GM23338 (cell line): Measurements from ENCODE around the gene PRMT7. TPM values are rescaled to one million over a fixed set of nuclear protein-coding genes. Genes with fewer than 3 reads are reported as not detected.

ENCODE experiments used
- ATAC-seq: fragments of 200-7000 bp; cut with Tn5 transposase; 3 replicates; pipeline ENCODE4 v1.9.1; 2020
- DNase-seq: peaks from one replicate; pipeline ENCODE4 v3.0.0-alpha.2; 2015; ENCODE audit warnings: low spot score
- H2AFZ ChIP-seq: fragments of 200-600 bp; sonication (generic); 2 replicates; pipeline ENCODE4 v1.8.0; 2016; ENCODE audit warnings: antibody characterized with exemption, mild to moderate bottlenecking, moderate library complexity
- H3F3A ChIP-seq: fragments of 200-600 bp; sonication (generic); replicated peaks from 2 replicates; pipeline ENCODE4 v1.8.0; 2017; ENCODE audit warnings: antibody characterized with exemption, mixed run types, low read depth
- H3K27ac ChIP-seq: fragments of 200-600 bp; sonication (generic); 2 replicates; pipeline ENCODE4 v1.6.1; 2016; ENCODE audit warnings: low read depth
- H3K27me3 ChIP-seq: fragments of 200-600 bp; sonication (generic); 2 replicates; pipeline ENCODE4 v1.8.0; 2016; ENCODE audit warnings: mild to moderate bottlenecking, mixed run types, moderate library complexity; ENCODE audit not compliant: insufficient read depth
- H3K36me3 ChIP-seq: fragments of 200-600 bp; sonication (generic); 2 replicates; pipeline ENCODE4 v1.8.0; 2016; ENCODE audit warnings: mild to moderate bottlenecking; ENCODE audit not compliant: insufficient read depth
- H3K4me1 ChIP-seq: fragments of 200-600 bp; sonication (generic); 2 replicates; pipeline ENCODE4 v1.8.0; 2016; ENCODE audit warnings: mild to moderate bottlenecking, moderate library complexity; ENCODE audit not compliant: insufficient read depth
- H3K4me2 ChIP-seq: fragments of 200-600 bp; sonication (generic); 2 replicates; pipeline ENCODE4 v1.7.1; 2017; ENCODE audit warnings: mixed run types
- H3K4me3 ChIP-seq: fragments of 200-600 bp; sonication (generic); 2 replicates; pipeline ENCODE4 v1.6.1; 2016; ENCODE audit warnings: mixed run types
- H3K79me2 ChIP-seq: fragments of 200-600 bp; sonication (generic); replicated peaks from 2 replicates; pipeline ENCODE4 v1.8.0; 2017; ENCODE audit warnings: mild to moderate bottlenecking; ENCODE audit not compliant: insufficient read depth
- H3K9me2 ChIP-seq: fragments of 200-600 bp; sonication (generic); 2 replicates; pipeline ENCODE4 v1.8.0; 2017; ENCODE audit not compliant: insufficient read depth
- H4K20me1 ChIP-seq: fragments of 200-600 bp; sonication (generic); replicated peaks from 2 replicates; pipeline ENCODE4 v1.8.0; 2017; ENCODE audit warnings: mild to moderate bottlenecking; ENCODE audit not compliant: insufficient read depth
- H3K27ac Mint-ChIP-seq: 2 replicates; pipeline ENCODE4 v1.8.0; 2020; ENCODE audit warnings: inconsistent platforms, mild to moderate bottlenecking, moderate library complexity, mixed read lengths
- H3K27me3 Mint-ChIP-seq: 3 replicates; pipeline ENCODE4 v1.8.0; 2022; ENCODE audit warnings: low read depth, mild to moderate bottlenecking, moderate library complexity, mixed read lengths, inconsistent platforms; ENCODE audit not compliant: insufficient read depth, poor library complexity
- H3K36me3 Mint-ChIP-seq: 3 replicates; pipeline ENCODE4 v1.8.0; 2021; ENCODE audit warnings: low read depth, mild to moderate bottlenecking, inconsistent platforms, moderate library complexity, mixed read lengths
- H3K4me1 Mint-ChIP-seq: 3 replicates; pipeline ENCODE4 v1.8.0; 2020; ENCODE audit warnings: mild to moderate bottlenecking, inconsistent platforms, mixed read lengths
- H3K4me3 Mint-ChIP-seq: 3 replicates; pipeline ENCODE4 v1.8.0; 2021; ENCODE audit warnings: moderate library complexity, mild to moderate bottlenecking, inconsistent platforms, mixed read lengths
- H3K9me3 Mint-ChIP-seq: 3 replicates; pipeline ENCODE4 v1.8.0; 2020; ENCODE audit warnings: moderate library complexity, mild to moderate bottlenecking, inconsistent platforms, mixed read lengths
- CREB1 ChIP-seq: fragments of 250-450 bp; sonication (Bioruptor Pico); IDR thresholded peaks from 2 replicates; pipeline ENCODE4 v1.5.0; 2020; ENCODE audit warnings: low read depth, mild to moderate bottlenecking, moderate library complexity
- CTCF ChIP-seq, 2 experiments: fragments of 200-600 bp in 1 of 2; sonication (generic) in 1 of 2; conservative IDR thresholded peaks; 2 replicates each; pipeline versions ENCODE4 v1.5.1 to v1.6.1; 2016 to 2017; ENCODE audit warnings: antibody characterized with exemption in 2 of 2, low read depth in 2 of 2, mild to moderate bottlenecking in 2 of 2, moderate library complexity in 1 of 2
- EZH2 ChIP-seq: fragments of 200-600 bp; sonication (generic); IDR thresholded peaks from one replicate; pipeline ENCODE4 v1.8.0; 2017; ENCODE audit warnings: antibody characterized with exemption, mild to moderate bottlenecking, low read depth; ENCODE audit not compliant: unreplicated experiment
- NANOG ChIP-seq: IDR thresholded peaks from 2 replicates; pipeline ENCODE4 v1.6.1; 2016; ENCODE audit warnings: antibody characterized with exemption, borderline replicate concordance
- POLR2AphosphoS5 ChIP-seq: IDR thresholded peaks from 2 replicates; pipeline ENCODE4 v1.6.1; 2016; ENCODE audit warnings: antibody characterized with exemption, low read depth
- STAT1 ChIP-seq: IDR thresholded peaks from one replicate; pipeline ENCODE4 v1.6.1; 2016; ENCODE audit warnings: antibody characterized with exemption; ENCODE audit not compliant: unreplicated experiment
- ZNF331 ChIP-seq: fragments of 250-450 bp; sonication (Bioruptor Pico); IDR thresholded peaks from 2 replicates; pipeline ENCODE4 v1.5.0; 2020; ENCODE audit warnings: low read depth, mild to moderate bottlenecking, moderate library complexity
- ZNF462 ChIP-seq: fragments of 250-450 bp; sonication (Bioruptor Pico); IDR thresholded peaks from 2 replicates; pipeline ENCODE4 v1.5.0; 2020; ENCODE audit warnings: mild to moderate bottlenecking, moderate library complexity
- polyA plus RNA-seq: library from polyadenylated mRNA; unstranded; fragments of >200 nt; fragmentation: Nextera tagmentation; extraction: Ambion mirVana; gene quantifications from 2 replicates; pipeline ENCODE4 v1.2.1, GENCODE V29; 2016
- total RNA-seq: library from RNA; depleted of rRNA; stranded (reverse); fragments of >200 nt; shearing (Covaris generic); gene quantifications from 2 replicates; pipeline ENCODE4 v1.2.3, GENCODE V29; 2014

Gene PRMT7
- total and polyA plus RNA-seq, 2 experiments from 2014 or later: 20.2 to 65.3 TPM

DNA sequence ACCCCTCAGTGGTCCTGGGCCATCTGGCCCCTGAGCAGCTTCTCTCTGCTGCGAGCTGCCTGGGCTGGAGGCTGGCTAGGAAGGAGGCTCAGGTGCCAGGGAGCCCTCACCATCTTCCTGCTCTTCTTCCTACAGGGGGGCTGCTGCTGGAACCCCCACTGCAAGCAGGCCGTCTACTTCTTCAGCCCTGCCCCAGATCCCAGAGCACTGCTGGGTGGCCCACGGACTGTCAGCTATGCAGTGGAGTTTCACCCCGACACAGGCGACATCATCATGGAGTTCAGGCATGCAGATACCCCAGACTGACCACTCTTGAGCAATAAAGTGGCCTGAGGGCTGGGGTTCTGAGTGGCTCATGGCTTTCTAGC lies 46.1 kb downstream of the PRMT7 start (continued):
- no peak for TF ChIP-seq ZNF462 (CRISPR knock-in tag)
- no peak for TF ChIP-seq CTCF (conservative IDR thresholded peaks at IDR 0.05; ENCODE audit: low read depth in 2 of 2)

DNA sequence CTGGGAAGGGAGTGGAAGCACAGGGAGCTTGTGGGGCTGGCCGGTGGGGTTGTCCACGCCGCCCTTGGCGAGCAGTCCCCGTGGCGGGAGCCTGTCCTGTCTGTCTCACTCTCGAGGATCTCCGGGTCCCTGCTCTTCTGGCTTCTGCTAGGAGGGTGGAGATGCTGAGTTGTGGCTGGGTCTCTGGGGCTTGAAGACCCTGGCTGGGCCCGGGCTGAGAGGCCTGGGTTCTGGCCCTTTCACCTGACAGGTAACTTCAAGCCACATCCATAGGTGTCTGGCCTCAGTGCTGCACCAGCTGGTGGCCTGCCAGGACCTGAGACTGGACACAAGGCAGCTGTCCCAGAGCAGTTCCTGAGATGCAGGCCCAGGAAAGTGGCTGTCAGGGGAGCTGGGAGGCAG lies 46.7 kb downstream of the PRMT7 start:
- no peak overlapping the region; the same call in 1 of the 2 replicates for H3K27ac Mint-ChIP-seq
- H3K36me3 ChIP-seq: peaks cover 3% of the 10 kb centered on the region; the same call in 1 of the 2 replicates
- H3K4me1 ChIP-seq: no peaks in the 10 kb centered on the region
- no peaks in the 10 kb centered on the region for H3K9me2 ChIP-seq
- H3F3A ChIP-seq: no peaks in the 10 kb centered on the region
- no peaks in the 10 kb centered on the region; the same call in 1 of the 2 replicates for H4K20me1 ChIP-seq
- peaks cover 4% of the 10 kb centered on the region; the same call in 2 of the 3 replicates for H3K4me1 Mint-ChIP-seq
- peaks cover 15% of the 10 kb centered on the region for H3K36me3 Mint-ChIP-seq
- peaks cover 7% of the 10 kb centered on the region for H3K27me3 Mint-ChIP-seq
- DNase-seq: no peak
- ATAC-seq: no peak
- H3K4me3 Mint-ChIP-seq: no peak overlapping the region
- H3K27me3 ChIP-seq: no peaks in the 10 kb centered on the region
- no peak overlapping the region for H3K27ac ChIP-seq
- no peaks in the 10 kb centered on the region for H3K79me2 ChIP-seq
- H3K4me2 ChIP-seq: no peak overlapping the region
- H3K9me3 Mint-ChIP-seq: no peaks in the 10 kb centered on the region
- no peak overlapping the region for H3K4me3 ChIP-seq
- no peak overlapping the region for H2AFZ ChIP-seq
- TF ChIP-seq POLR2AphosphoS5: no peak
- TF ChIP-seq NANOG: no peak
- TF ChIP-seq ZNF331 (CRISPR knock-in tag): no peak
- TF ChIP-seq ZNF462 (CRISPR knock-in tag): no peak
- no peak for TF ChIP-seq CREB1 (CRISPR knock-in tag)
- no peak for TF ChIP-seq EZH2
- TF ChIP-seq STAT1: no peak
